NCI-H69 (cell line): ENCODE results near the gene PMM2.
"Not testable (repeated sequence)": the region's sequence is repeated elsewhere in the genome, so short reads cannot be mapped to it uniquely, and the experiment has no call there.

Experiments
- DNase-seq: peaks from one replicate; lab custom pipeline; 2025; lab: John Stamatoyannopoulos, UW

PMM2 gene

DNA sequence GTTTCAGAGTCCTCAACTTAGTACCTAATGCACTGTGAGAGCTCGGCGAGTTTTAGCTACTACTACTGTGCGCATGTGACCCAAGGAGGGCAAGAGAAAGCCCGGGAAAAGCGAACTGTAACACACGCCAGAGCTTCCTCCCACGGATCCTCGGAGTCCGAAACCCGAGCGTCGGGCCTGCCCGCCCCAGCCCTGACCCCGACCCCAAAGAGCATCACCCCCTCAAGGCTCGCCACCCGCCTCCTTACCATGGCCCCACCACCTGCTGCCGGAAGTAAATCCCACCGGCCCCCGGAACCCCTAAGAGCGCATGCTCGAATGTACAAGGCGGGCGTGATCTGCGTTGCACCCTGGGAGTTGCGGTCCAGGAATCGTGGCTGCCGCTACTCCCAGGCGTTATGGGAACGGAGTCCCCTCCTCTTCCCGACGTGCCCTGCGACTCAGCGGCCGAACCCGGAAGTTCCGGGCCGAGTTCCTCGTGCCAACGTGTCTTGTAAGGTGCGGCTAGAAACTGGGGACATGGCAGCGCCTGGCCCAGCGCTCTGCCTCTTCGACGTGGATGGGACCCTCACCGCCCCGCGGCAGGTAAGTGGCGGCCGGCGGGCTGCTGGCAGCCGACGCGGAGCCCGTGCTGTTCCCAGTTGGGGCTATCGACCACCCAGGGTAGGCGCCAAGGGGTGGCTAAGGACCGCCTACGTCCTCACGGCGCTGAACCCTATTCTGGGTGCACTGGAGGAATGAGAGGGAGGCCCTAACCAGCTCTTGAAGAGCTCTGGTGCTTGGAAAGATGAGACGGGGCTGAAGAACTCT lies at the start of gene PMM2, which contains the start of gene TMEM186:
PMM2 (plus strand) TSS at position 476 of the 810 bp plus-strand sequence; CDS start at position 520, 44 bp downstream.
TMEM186 (minus strand) TSS at position 276 of the 810 bp plus-strand sequence; CDS start at position 251, 25 bp downstream.
- peak; percentile 98 for DNase-seq

GRCh38 chr16:8748944-8749343 lies 48.7 kb upstream of the PMM2 start:
- not testable (repeated sequence) for DNase-seq

DNA sequence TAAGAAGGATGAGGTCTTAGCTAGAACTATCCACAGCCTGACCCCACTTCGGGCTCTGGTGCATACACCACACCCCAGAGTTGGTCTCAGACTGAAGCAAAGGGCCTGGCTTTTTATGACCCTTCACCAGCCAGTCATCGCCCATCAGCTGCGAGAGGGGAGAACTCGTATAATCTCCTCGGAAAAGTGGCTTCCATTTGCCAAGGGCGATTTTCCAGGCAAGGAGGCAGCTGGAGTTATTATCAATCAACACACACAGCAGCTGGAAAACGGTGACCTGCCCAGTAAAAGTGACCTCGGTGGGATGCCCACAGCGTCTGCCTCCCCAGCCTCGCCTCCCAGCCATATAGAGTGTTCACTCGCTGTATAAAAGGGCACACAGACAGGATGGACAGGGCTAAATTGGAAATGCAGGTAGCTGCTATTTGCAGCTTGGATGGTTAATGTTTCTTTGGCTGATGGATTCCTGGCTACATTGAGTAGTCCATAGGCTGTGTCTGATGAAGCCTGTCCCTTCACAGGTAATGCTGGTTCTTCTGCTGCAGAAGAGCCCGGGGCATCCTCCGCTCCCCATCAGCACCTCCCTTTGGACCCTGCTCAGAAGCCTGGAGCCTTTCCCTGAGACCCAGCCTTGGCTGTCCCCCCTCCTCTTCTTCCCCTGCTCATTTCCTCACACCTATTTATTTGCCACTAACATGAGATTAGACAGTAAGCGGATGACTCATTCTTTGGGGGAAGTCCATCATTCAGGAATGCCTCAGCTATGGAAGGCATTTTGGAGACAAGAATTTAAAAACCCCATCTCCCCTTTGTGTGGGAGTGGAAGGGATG lies 45.9 kb upstream of the PMM2 start:
- DNase-seq, result no peak

DNA sequence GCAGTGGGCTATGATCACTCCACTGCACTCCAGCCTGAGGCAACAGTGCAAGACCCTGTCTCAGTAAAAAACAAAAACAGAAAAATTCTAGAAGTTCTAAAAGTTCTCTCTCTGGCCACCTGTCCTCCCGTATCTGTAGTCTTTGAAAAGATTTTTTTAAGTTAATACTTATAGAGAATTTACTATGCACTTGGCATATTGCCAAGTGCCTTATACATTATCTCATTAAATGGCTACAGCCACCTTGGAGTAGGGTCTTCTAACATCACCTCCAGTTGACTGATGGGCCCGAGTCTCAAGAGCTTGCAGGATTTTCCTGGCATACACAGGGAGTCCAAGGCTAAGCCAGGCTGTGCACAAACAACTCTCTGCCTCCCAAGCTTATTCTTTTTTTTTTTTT lies 44.9 kb upstream of the PMM2 start:
- no peak for DNase-seq

- DNase-seq, result no peak
These were observed 44.1 kb upstream of the PMM2 start for GRCh38 chr16:8753416-8754054.

DNA sequence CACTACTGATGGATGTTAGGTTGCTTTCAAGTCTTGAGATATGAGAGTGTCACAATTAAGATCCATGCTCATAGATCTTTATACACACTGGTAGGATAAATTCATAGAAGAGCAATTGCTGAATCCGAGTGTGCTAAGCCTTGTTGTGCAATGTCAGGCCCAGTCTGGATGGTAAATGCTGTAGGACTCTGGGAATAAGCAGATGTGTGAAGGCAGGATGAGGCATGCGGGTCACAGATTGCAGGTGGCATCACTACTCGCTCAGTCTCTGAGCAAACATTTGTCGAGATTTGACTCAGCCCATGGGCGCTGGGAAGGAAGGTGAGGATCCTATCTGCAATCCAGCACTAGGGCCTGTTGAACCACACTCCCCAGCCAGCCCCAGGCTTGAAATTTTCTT lies 40.9 kb upstream of the PMM2 start:
- DNase-seq, result no peak

DNA sequence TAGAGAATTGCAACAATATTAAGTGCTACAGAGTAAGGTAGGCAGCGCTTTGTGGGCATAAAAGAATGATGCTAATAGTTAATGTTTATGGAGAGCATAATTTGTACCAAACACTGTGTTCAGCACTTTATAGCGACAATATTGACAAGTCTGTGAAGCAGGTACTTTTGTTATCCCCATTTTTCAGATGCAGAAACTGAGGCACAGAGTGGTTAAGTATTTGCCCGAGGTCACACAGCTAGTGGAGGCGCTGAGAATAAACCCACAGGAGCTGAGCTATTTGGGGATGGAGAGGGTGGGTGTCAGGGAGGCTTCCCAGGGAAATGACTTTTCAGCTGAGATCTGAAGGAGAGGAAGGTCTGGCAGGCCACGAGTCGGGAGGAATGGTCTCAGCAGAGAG lies 39.6 kb upstream of the PMM2 start:
- DNase-seq, result no peak

DNA sequence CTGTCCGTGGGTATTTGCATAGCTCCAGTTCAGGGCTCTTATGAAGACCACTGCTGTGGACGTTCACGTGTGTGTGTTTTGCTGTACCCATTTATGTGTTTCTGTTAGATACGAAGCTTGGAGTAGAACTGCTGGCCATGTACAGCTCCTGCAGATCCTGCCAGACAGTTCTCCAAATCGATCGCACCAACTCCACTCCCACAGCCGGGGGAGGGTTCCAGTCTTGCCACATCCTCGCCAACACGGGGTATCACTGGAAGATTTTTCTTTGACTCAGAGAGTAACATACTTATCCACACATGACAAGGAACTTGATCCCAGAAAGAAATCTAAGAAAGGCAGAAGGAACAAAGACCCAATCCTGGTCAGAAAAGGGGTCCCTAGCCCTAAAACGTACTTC lies 37.6 kb upstream of the PMM2 start:
- DNase-seq, result no peak

DNA sequence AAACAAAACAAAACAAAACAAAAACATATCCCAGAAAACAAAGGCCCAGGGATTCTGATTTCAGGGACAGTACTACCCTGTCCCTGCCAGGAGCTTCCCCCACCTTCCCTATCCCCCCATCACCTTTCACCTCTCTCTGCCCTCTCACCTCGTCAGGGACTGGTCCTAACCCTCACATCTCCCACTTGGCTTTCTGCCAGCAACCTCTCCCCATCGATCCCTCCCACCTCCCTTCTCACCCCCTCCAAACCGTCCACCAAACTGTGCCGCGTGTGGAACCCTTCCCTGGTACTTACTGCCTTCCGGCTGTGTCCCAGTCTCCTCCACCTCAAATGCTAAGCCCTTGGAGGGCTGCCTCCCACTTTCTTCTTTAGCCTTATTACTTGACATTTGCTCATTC lies 36.6 kb upstream of the PMM2 start:
- DNase-seq, result no peak

GRCh38 chr16:8762254-8762653 lies 35.4 kb upstream of the PMM2 start:
- no peak for DNase-seq

DNA sequence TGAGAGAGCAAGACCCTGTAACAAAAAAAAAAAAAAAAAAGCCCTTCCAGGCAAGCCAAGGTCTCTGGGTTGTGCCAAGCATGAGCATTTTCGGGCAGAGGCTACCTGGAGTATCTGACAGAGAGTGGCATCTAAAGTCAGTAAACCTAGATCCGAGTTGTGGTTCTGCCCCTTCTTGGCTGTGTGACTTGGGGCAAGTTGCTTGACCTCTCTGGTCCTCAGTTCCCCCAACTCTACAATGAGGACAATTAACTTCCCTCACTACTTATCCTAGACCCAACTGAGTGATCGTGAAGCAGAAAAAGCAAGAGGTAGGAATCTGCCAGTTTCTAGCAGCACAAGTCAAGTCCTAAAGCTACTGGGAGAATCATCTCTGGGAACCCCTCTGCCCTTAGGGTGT lies 34.6 kb upstream of the PMM2 start:
- DNase-seq, result no peak

DNA sequence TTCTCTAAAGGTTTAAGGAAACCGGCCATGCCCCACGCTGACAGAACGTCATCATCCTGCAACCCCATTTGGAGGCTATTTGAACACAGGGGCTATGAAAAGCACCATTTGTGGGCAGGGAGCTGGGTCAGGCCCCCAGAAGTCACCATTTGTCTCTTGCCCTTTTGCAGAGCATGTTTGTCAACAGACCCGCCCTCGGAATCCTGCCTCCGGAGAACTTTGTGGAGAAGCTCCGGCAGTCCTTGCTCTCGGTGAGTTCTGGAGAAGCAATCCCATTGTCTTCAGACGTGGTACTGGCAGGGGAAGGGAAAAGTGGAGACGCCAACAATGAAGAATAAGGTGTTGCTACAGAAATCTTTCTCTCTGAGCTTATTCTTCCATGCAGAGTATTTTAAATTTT lies 33.7 kb upstream of the PMM2 start:
- no peak for DNase-seq

- no peak for DNase-seq
These were observed 33.0 kb upstream of the PMM2 start for GRCh38 chr16:8764525-8765250.

- no peak for DNase-seq
These were observed 30.5 kb upstream of the PMM2 start for GRCh38 chr16:8767176-8767575.

DNA sequence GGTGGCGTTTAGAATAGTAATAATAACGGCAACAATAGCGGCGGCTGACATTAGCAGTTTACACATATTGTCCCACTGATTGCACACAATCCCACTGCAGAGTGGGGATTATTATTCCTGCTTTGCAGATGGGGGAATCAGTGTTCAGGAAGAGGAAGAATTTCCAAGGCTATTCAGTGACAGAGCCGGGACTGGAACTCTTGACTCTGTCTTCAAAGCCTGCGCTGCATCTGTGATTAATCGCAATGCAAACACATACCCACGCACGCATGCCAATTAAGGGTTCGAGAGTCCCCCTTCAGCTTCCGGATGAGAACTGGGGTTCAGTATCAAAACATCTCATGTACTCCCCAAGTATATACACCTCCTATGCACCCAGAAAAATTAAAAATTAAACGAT lies 29.4 kb upstream of the PMM2 start:
- DNase-seq, result no peak

DNA sequence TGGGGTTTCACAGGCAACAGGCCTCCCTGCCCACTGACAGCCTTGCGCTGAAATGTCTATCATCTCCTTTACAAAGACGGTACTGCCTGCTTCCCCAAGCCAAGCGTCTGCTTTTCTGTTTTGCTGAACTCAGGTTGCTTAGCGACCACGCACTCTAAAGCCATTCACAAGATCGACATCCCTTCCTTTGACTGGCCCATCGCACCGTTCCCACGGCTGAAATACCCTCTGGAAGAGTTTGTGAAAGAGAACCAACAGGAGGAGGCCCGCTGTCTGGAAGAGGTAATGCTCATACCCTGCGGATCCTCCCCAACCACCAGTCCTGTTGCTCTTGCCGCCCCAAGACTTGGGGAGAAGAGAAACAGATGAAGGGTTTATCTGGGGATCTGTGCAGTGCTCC lies 28.9 kb upstream of the PMM2 start:
- peak; percentile 20 for DNase-seq

GRCh38 chr16:8773537-8773936 lies 24.1 kb upstream of the PMM2 start:
- DNase-seq, result no peak

DNA sequence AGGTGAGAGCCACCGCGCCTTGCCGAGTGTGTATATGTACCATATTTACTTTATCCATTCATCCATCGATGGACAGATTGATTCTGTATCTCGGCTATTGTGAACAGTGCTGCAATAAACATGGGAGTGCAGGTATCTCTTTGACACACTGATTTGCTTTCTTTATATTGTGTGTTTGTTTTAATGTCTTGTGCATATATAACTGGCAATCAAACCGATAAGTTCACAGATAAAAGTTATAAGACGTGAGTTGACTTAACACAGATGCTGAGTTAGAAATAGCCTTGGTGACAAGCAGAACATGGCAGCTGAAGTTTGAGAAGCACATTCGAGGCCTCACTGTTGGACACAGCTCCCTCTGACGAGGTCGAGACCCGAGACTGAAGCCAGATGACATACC lies 23.4 kb upstream of the PMM2 start:
- DNase-seq, result no peak

GRCh38 chr16:8775359-8775758 lies 22.3 kb upstream of the PMM2 start:
- DNase-seq, result no peak

- no peak for DNase-seq
These were observed 21.5 kb upstream of the PMM2 start for GRCh38 chr16:8776129-8776584.

- DNase-seq, result no peak
These were observed 20.4 kb upstream of the PMM2 start for GRCh38 chr16:8777217-8777616.

GRCh38 chr16:8781797-8782196 lies 15.8 kb upstream of the PMM2 start:
- DNase-seq, result no peak
